ENCODE measurements around the gene NKAPL.

- no peak for TF ChIP-seq CTCF (conservative IDR thresholded peaks at IDR 0.05; ENCODE audit: low read depth, low read length)
- no peak for TF ChIP-seq EZH2phosphoT487 (IDR thresholded peaks at IDR 0.05; ENCODE audit: borderline replicate concordance, low read length)
- TF ChIP-seq EZH2 (IDR thresholded peaks at IDR 0.05; ENCODE audit: low read length, unreplicated experiment) = no peak
These were observed 41.2 kb upstream of the NKAPL start for GRCh38 chr6:28217890-28218289.

Data from PC-3 (cell line).